PC-9 (cell line): Measurements from ENCODE around the gene THADA. TPM values are rescaled to one million over a fixed set of nuclear protein-coding genes. Genes with fewer than 3 reads are reported as not detected.
A peak's percentile ranks its signal among the peaks of the same experiment; 100 is the strongest.

Source experiments
- BruUV-seq: library from RNA; stranded (reverse); fragments of 400-500 nt; replicated peaks from 2 replicates; lab custom pipeline; 2021; lab: Mats Ljungman, UMichigan
- CTCF ChIA-PET: fragments of 300-600 bp; sonication (Branson Sonifier 250); formaldehyde crosslinking; loops from one replicate; lab custom pipeline; 2022; ENCODE audit warnings: antibody characterized with exemption; lab: Charles Lee
- POLR2A ChIA-PET: fragments of 300-600 bp; sonication (Branson Sonifier 250); formaldehyde crosslinking; loops from one replicate; lab custom pipeline; 2022; ENCODE audit warnings: antibody characterized with exemption; ENCODE audit not compliant: unreplicated experiment; lab: Charles Lee
- DNase-seq, 2 experiments: peaks; one replicate each; pipeline versions ENCODE4 v3.0.0 to v3.0.0-alpha.2; 2015 to 2022; ENCODE audit warnings: mixed read lengths in 1 of 2
- H2AFZ ChIP-seq: fragments of 200-600 bp; sonication (generic); 2 replicates; pipeline ENCODE4 v1.8.1; 2017; ENCODE audit warnings: antibody characterized with exemption
- H3F3A ChIP-seq: fragments of 200-600 bp; sonication (generic); 2 replicates; pipeline ENCODE4 v1.8.1; 2017; ENCODE audit warnings: antibody characterized with exemption, mild to moderate bottlenecking, low read depth; ENCODE audit not compliant: insufficient read depth
- H3K27ac ChIP-seq: fragments of 200-600 bp; sonication (generic); 2 replicates; pipeline ENCODE4 v1.6.1; 2016; ENCODE audit warnings: mixed run types
- H3K27me3 ChIP-seq: fragments of 200-600 bp; sonication (generic); 2 replicates; pipeline ENCODE4 v1.6.1; 2016; ENCODE audit warnings: low read depth, mixed run types; ENCODE audit not compliant: insufficient read depth
- H3K36me3 ChIP-seq: fragments of 200-600 bp; sonication (generic); 2 replicates; pipeline ENCODE4 v1.6.1; 2016; ENCODE audit warnings: low read depth, mixed run types
- H3K4me1 ChIP-seq: fragments of 200-600 bp; sonication (generic); replicated peaks from 2 replicates; pipeline ENCODE4 v1.6.1; 2016; ENCODE audit warnings: mixed run types; ENCODE audit not compliant: insufficient read depth
- H3K4me2 ChIP-seq: fragments of 200-600 bp; sonication (generic); 2 replicates; pipeline ENCODE4 v1.6.1; 2017; ENCODE audit warnings: mixed run types
- H3K4me3 ChIP-seq: fragments of 200-600 bp; sonication (generic); 2 replicates; pipeline ENCODE4 v1.6.1; 2016; ENCODE audit warnings: mixed run types
- H3K79me2 ChIP-seq: fragments of 200-600 bp; sonication (generic); 2 replicates; pipeline ENCODE4 v1.6.1; 2017; ENCODE audit warnings: low read depth, mixed run types
- H3K9me2 ChIP-seq: fragments of 200-600 bp; sonication (generic); 2 replicates; pipeline ENCODE4 v1.8.1; 2017; ENCODE audit warnings: mild to moderate bottlenecking; ENCODE audit not compliant: insufficient read depth
- H3K9me3 ChIP-seq: fragments of 200-600 bp; sonication (generic); 2 replicates; pipeline ENCODE4 v1.8.1; 2016; ENCODE audit warnings: low read depth; ENCODE audit not compliant: insufficient read depth
- H4K20me1 ChIP-seq: fragments of 200-600 bp; sonication (generic); 2 replicates; pipeline ENCODE4 v1.8.1; 2017; ENCODE audit not compliant: insufficient read depth
- CTCF ChIP-seq: fragments of 200-600 bp; sonication (generic); conservative IDR thresholded peaks from 2 replicates; pipeline ENCODE4 v1.6.1; 2017; ENCODE audit warnings: mixed run types, antibody characterized with exemption, mild to moderate bottlenecking, moderate library complexity
- EZH2 ChIP-seq: fragments of 200-600 bp; sonication (generic); IDR thresholded peaks from 2 replicates; pipeline ENCODE4 v1.8.0; 2017; ENCODE audit warnings: antibody characterized with exemption, low read depth
- intact Hi-C: fragments of 100-400 bp; cut with micrococcal nuclease; formaldehyde crosslinking; loops from one replicate; pipeline ENCODE4 v1.10.0; 2022; ENCODE audit not compliant: unreplicated experiment
- total RNA-seq: library from RNA; stranded (reverse); gene quantifications from 2 replicates; pipeline ENCODE4 v1.2.3, GENCODE V29; 2021

The THADA gene
- total RNA-seq, 1 experiment from 2014 or later: 28.1 TPM

DNA sequence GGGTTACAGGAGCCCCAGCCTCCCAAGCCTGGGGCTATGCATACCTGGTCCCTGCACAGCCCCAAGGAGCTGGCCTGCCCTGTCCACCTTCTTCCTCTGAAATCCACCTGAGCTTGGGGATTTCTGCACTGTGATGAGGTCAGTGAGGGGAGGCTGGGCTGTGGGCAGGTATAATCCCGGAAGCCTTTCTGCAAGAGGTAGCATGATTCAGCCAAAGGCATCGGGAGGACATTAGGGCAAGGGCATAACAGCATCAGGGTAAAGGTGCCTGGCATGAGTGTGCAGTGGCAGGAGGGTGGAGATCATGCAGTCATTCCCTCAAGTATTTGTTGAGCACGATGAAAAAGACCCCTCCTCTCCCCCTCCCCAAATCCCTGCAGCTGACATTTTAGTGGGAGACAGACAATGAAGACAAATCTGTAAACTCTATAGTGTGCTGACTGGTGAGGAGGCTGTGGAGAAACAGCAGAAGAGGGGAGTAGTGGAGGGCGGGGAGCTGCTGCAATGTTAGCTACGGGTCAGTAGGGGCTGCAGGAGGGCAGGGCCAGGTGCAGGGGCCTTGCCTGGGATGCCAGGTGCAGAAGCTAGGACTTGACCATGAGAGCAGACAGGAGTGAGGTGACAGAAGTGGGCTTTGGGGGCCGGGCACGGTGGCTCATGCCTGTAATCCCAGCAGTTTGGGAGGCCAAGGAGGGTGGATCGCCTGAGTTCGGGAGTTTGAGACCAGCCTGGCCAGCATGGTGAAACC, 388.1 kb downstream of the THADA start:
- ChIA-PET CTCF (interaction anchor here (0.7 to 1.5 kb wide), 2 partner anchors 20 to 39 kb away, joined by 3 to 4 read pairs; no protein-coding TSS in a partner anchor), POLR2A (interaction anchor here (0.6 to 1.2 kb wide), 4 partner anchors 11 to 788 kb away, joined by 3 to 24 read pairs (median 4); no protein-coding TSS in a partner anchor)
- peaks cover 17% of the 10 kb centered on the region for H3F3A ChIP-seq
- no peak for TF ChIP-seq CTCF
- TF ChIP-seq EZH2: no peak
- no peaks in the 10 kb centered on the region for H3K9me2 ChIP-seq
- H3K27ac ChIP-seq: peak overlapping the region; percentile 84
- peak overlapping the region; percentile 6; the same call in 1 of the 2 replicates for H3K4me3 ChIP-seq
- peak; percentile 50 to 91 for DNase-seq
- no peaks in the 10 kb centered on the region for H3K27me3 ChIP-seq
- no TSS peak for BruUV-seq
- no peaks in the 10 kb centered on the region for H3K9me3 ChIP-seq
- peak overlapping the region; percentile 57 for H3K4me2 ChIP-seq
- H3K36me3 ChIP-seq: no peaks in the 10 kb centered on the region
- H3K4me1 ChIP-seq: peaks cover 51% of the 10 kb centered on the region
- no peak overlapping the region for H2AFZ ChIP-seq
- H4K20me1 ChIP-seq: no peaks in the 10 kb centered on the region
- no peaks in the 10 kb centered on the region for H3K79me2 ChIP-seq
- intact Hi-C loops: loop anchor here (2.0 kb wide), 1 partner anchor 49 kb away; no protein-coding TSS in a partner anchor

- no peaks in the 10 kb centered on the region for H3K9me2 ChIP-seq
- intact Hi-C loops: loop anchor here (1.0 to 2.0 kb wide), 2 partner anchors 25 to 48 kb away; no protein-coding TSS in a partner anchor
- no TSS peak for BruUV-seq
- peak overlapping the region; percentile 84 for H3K27ac ChIP-seq
- H2AFZ ChIP-seq: no peak overlapping the region
- H3K36me3 ChIP-seq: no peaks in the 10 kb centered on the region
- no peaks in the 10 kb centered on the region for H3K9me3 ChIP-seq
- ChIA-PET POLR2A (interaction anchor here (1.0 to 1.2 kb wide), 2 partner anchors 12 to 18 kb away, joined by 8 to 24 read pairs; no protein-coding TSS in a partner anchor), CTCF (interaction anchor here (0.9 to 1.2 kb wide), 2 partner anchors 26 to 232 kb away, joined by 3 to 5 read pairs; no protein-coding TSS in a partner anchor)
- no peak for TF ChIP-seq EZH2
- TF ChIP-seq CTCF: no peak
- H3K4me3 ChIP-seq: no peak overlapping the region; the same call in 1 of the 2 replicates
- no peaks in the 10 kb centered on the region for H3K79me2 ChIP-seq
- H4K20me1 ChIP-seq: no peaks in the 10 kb centered on the region
- peaks cover 54% of the 10 kb centered on the region for H3K4me1 ChIP-seq
- H3F3A ChIP-seq: peaks cover 17% of the 10 kb centered on the region
- no peaks in the 10 kb centered on the region for H3K27me3 ChIP-seq
- peak; percentile 59 to 62 for DNase-seq
- peak overlapping the region; percentile 57 for H3K4me2 ChIP-seq
Measured at GRCh38 chr2:43206602-43207001, 389.2 kb downstream of the THADA start.

GRCh38 chr2:43203373-43203772, 392.5 kb downstream of the THADA start:
- no peaks in the 10 kb centered on the region for H3K27me3 ChIP-seq
- H3K36me3 ChIP-seq: no peaks in the 10 kb centered on the region
- H3K4me1 ChIP-seq: peaks cover 62% of the 10 kb centered on the region
- no peak overlapping the region for H3K27ac ChIP-seq
- intact Hi-C loops: no loop called here
- ChIA-PET CTCF (no interaction called here), POLR2A (interaction anchor here (0.7 to 0.9 kb wide), 2 partner anchors 46 to 82 kb away, joined by 4 to 10 read pairs; no protein-coding TSS in a partner anchor)
- DNase-seq: no peak
- H3K79me2 ChIP-seq: no peaks in the 10 kb centered on the region
- no peak overlapping the region for H3K4me2 ChIP-seq
- no peak for TF ChIP-seq EZH2
- no peak for TF ChIP-seq CTCF
- H4K20me1 ChIP-seq: no peaks in the 10 kb centered on the region
- no peak overlapping the region for H2AFZ ChIP-seq
- BruUV-seq: no TSS peak
- H3K9me2 ChIP-seq: no peaks in the 10 kb centered on the region
- no peak overlapping the region for H3K4me3 ChIP-seq
- peaks cover 35% of the 10 kb centered on the region for H3F3A ChIP-seq
- no peaks in the 10 kb centered on the region for H3K9me3 ChIP-seq
